Measurements from ENCODE around the gene DDI1. TPM values are rescaled to one million over a fixed set of nuclear protein-coding genes. Genes with fewer than 3 reads are reported as not detected.

The DDI1 gene
- polyA plus RNA-seq, 2 donors, result not detected

- Histone ChIP-seq H3K4me1 (ENCODE audit: control insufficient read depth in 2 of 2, insufficient read depth in 2 of 2, low read length in 1 of 2) (no peaks in the 10 kb centered on the region), H3K36me3 (ENCODE audit: control insufficient read depth in 2 of 2, insufficient read depth in 2 of 2, low read length in 1 of 2) (no peaks in the 10 kb centered on the region), H3K27me3 (ENCODE audit: control insufficient read depth in 1 of 2, insufficient read depth in 2 of 2, low read length in 2 of 2) (no peaks in the 10 kb centered on the region), H3K27ac (ENCODE audit: low read depth in 2 of 2, low read length in 1 of 2) (no peak overlapping the region), H3K9me3 (ENCODE audit: control insufficient read depth in 2 of 2, insufficient read depth in 1 of 2, low read depth in 1 of 2, low read length in 1 of 2) (no peaks in the 10 kb centered on the region), H3K4me3 (ENCODE audit: low read depth in 1 of 2, low read length in 2 of 2) (no peak overlapping the region)
- WGBS, 2 donors, result 74 to 84% methylated on average over 5 of the region's 5 CpGs
Observed at GRCh38 chr11:104053743-104054478, 17.5 kb downstream of the DDI1 start.

- Histone ChIP-seq H3K4me1 (ENCODE audit: control insufficient read depth in 2 of 2, insufficient read depth in 2 of 2, low read length in 1 of 2) (no peaks in the 10 kb centered on the region), H3K9me3 (ENCODE audit: control insufficient read depth in 2 of 2, insufficient read depth in 1 of 2, low read depth in 1 of 2, low read length in 1 of 2) (no peaks in the 10 kb centered on the region), H3K27me3 (ENCODE audit: control insufficient read depth in 1 of 2, insufficient read depth in 2 of 2, low read length in 2 of 2) (no peaks in the 10 kb centered on the region), H3K36me3 (ENCODE audit: control insufficient read depth in 2 of 2, insufficient read depth in 2 of 2, low read length in 1 of 2) (no peaks in the 10 kb centered on the region), H3K4me3 (ENCODE audit: low read depth in 1 of 2, low read length in 2 of 2) (no peak overlapping the region), H3K27ac (ENCODE audit: low read depth in 2 of 2, low read length in 1 of 2) (no peak overlapping the region)
- WGBS, 2 donors, result 57 to 63% methylated on average over 4 of the region's 4 CpGs
Observed at GRCh38 chr11:104054911-104055529, 18.6 kb downstream of the DDI1 start.

- 62 to 82% methylated on average over 1 of the region's 1 CpG for WGBS, 2 donors
- Histone ChIP-seq H3K27me3 (ENCODE audit: control insufficient read depth in 1 of 2, insufficient read depth in 2 of 2, low read length in 2 of 2) (no peaks in the 10 kb centered on the region), H3K9me3 (ENCODE audit: control insufficient read depth in 2 of 2, insufficient read depth in 1 of 2, low read depth in 1 of 2, low read length in 1 of 2) (no peaks in the 10 kb centered on the region), H3K4me3 (ENCODE audit: low read depth in 1 of 2, low read length in 2 of 2) (no peak overlapping the region), H3K4me1 (ENCODE audit: control insufficient read depth in 2 of 2, insufficient read depth in 2 of 2, low read length in 1 of 2) (no peaks in the 10 kb centered on the region), H3K36me3 (ENCODE audit: control insufficient read depth in 2 of 2, insufficient read depth in 2 of 2, low read length in 1 of 2) (no peaks in the 10 kb centered on the region), H3K27ac (ENCODE audit: low read depth in 2 of 2, low read length in 1 of 2) (no peak overlapping the region)
Observed at GRCh38 chr11:104055596-104055995, 19.2 kb downstream of the DDI1 start.

GRCh38 chr11:104057908-104058307 lies 21.5 kb downstream of the DDI1 start:
- 93 to 94% methylated on average over 5 of the region's 5 CpGs for WGBS, 2 donors
- no peaks in the 10 kb centered on the region for H3K9me3 ChIP-seq (ENCODE audit: control insufficient read depth in 2 of 2, insufficient read depth in 1 of 2, low read depth in 1 of 2, low read length in 1 of 2)
- no peak overlapping the region for H3K27ac ChIP-seq (ENCODE audit: low read depth in 2 of 2, low read length in 1 of 2)
- no peaks in the 10 kb centered on the region for H3K4me1 ChIP-seq (ENCODE audit: control insufficient read depth in 2 of 2, insufficient read depth in 2 of 2, low read length in 1 of 2)
- no peaks in the 10 kb centered on the region for H3K36me3 ChIP-seq (ENCODE audit: control insufficient read depth in 2 of 2, insufficient read depth in 2 of 2, low read length in 1 of 2)
- H3K4me3 ChIP-seq (ENCODE audit: low read depth in 1 of 2, low read length in 2 of 2), result no peak overlapping the region
- no peaks in the 10 kb centered on the region for H3K27me3 ChIP-seq (ENCODE audit: control insufficient read depth in 1 of 2, insufficient read depth in 2 of 2, low read length in 2 of 2)

- Histone ChIP-seq H3K4me1 (ENCODE audit: control insufficient read depth in 2 of 2, insufficient read depth in 2 of 2, low read length in 1 of 2) (no peaks in the 10 kb centered on the region), H3K27me3 (ENCODE audit: control insufficient read depth in 1 of 2, insufficient read depth in 2 of 2, low read length in 2 of 2) (no peaks in the 10 kb centered on the region), H3K27ac (ENCODE audit: low read depth in 2 of 2, low read length in 1 of 2) (no peak overlapping the region), H3K36me3 (ENCODE audit: control insufficient read depth in 2 of 2, insufficient read depth in 2 of 2, low read length in 1 of 2) (no peaks in the 10 kb centered on the region), H3K4me3 (ENCODE audit: low read depth in 1 of 2, low read length in 2 of 2) (no peak overlapping the region), H3K9me3 (ENCODE audit: control insufficient read depth in 2 of 2, insufficient read depth in 1 of 2, low read depth in 1 of 2, low read length in 1 of 2) (no peaks in the 10 kb centered on the region)
- 92 to 96% methylated on average over 4 of the region's 4 CpGs for WGBS, 2 donors
Observed at GRCh38 chr11:104058680-104059079, 22.2 kb downstream of the DDI1 start.

- 82 to 84% methylated on average over 3 of the region's 3 CpGs for WGBS, 2 donors
- H3K4me3 ChIP-seq (ENCODE audit: low read depth in 1 of 2, low read length in 2 of 2), result no peak overlapping the region
Observed at GRCh38 chr11:104060004-104060794, 23.8 kb downstream of the DDI1 start.

GRCh38 chr11:104060820-104061219 lies 24.4 kb downstream of the DDI1 start:
- 67 to 74% methylated on average over 1 of the region's 1 CpG for WGBS, 2 donors
- H3K27me3 ChIP-seq (ENCODE audit: control insufficient read depth in 1 of 2, insufficient read depth in 2 of 2, low read length in 2 of 2), result no peaks in the 10 kb centered on the region
- H3K36me3 ChIP-seq (ENCODE audit: control insufficient read depth in 2 of 2, insufficient read depth in 2 of 2, low read length in 1 of 2), result no peaks in the 10 kb centered on the region
- H3K4me3 ChIP-seq (ENCODE audit: low read depth in 1 of 2, low read length in 2 of 2), result no peak overlapping the region
- no peaks in the 10 kb centered on the region for H3K4me1 ChIP-seq (ENCODE audit: control insufficient read depth in 2 of 2, insufficient read depth in 2 of 2, low read length in 1 of 2)
- H3K9me3 ChIP-seq (ENCODE audit: control insufficient read depth in 2 of 2, insufficient read depth in 1 of 2, low read depth in 1 of 2, low read length in 1 of 2), result no peaks in the 10 kb centered on the region
- no peak overlapping the region for H3K27ac ChIP-seq (ENCODE audit: low read depth in 2 of 2, low read length in 1 of 2)

More at GRCh38 chr11:104060004-104060794, 23.8 kb downstream of the DDI1 start:
- Histone ChIP-seq H3K27ac (ENCODE audit: low read depth in 2 of 2, low read length in 1 of 2) (no peak overlapping the region), H3K4me1 (ENCODE audit: control insufficient read depth in 2 of 2, insufficient read depth in 2 of 2, low read length in 1 of 2) (no peaks in the 10 kb centered on the region), H3K9me3 (ENCODE audit: control insufficient read depth in 2 of 2, insufficient read depth in 1 of 2, low read depth in 1 of 2, low read length in 1 of 2) (no peaks in the 10 kb centered on the region), H3K36me3 (ENCODE audit: control insufficient read depth in 2 of 2, insufficient read depth in 2 of 2, low read length in 1 of 2) (no peaks in the 10 kb centered on the region), H3K27me3 (ENCODE audit: control insufficient read depth in 1 of 2, insufficient read depth in 2 of 2, low read length in 2 of 2) (no peaks in the 10 kb centered on the region)

- no peak overlapping the region for H3K4me3 ChIP-seq (ENCODE audit: low read depth in 1 of 2, low read length in 2 of 2)
- no peaks in the 10 kb centered on the region for H3K27me3 ChIP-seq (ENCODE audit: control insufficient read depth in 1 of 2, insufficient read depth in 2 of 2, low read length in 2 of 2)
- H3K4me1 ChIP-seq (ENCODE audit: control insufficient read depth in 2 of 2, insufficient read depth in 2 of 2, low read length in 1 of 2), result no peaks in the 10 kb centered on the region
- 82 to 83% methylated on average over 9 of the region's 9 CpGs for WGBS, 2 donors
- no peak overlapping the region for H3K27ac ChIP-seq (ENCODE audit: low read depth in 2 of 2, low read length in 1 of 2)
- no peaks in the 10 kb centered on the region for H3K9me3 ChIP-seq (ENCODE audit: control insufficient read depth in 2 of 2, insufficient read depth in 1 of 2, low read depth in 1 of 2, low read length in 1 of 2)
- H3K36me3 ChIP-seq (ENCODE audit: control insufficient read depth in 2 of 2, insufficient read depth in 2 of 2, low read length in 1 of 2), result no peaks in the 10 kb centered on the region
Observed at GRCh38 chr11:104061853-104062521, 25.5 kb downstream of the DDI1 start.

- no peak overlapping the region for H3K4me3 ChIP-seq (ENCODE audit: low read depth in 1 of 2, low read length in 2 of 2)
- H3K9me3 ChIP-seq (ENCODE audit: control insufficient read depth in 2 of 2, insufficient read depth in 1 of 2, low read depth in 1 of 2, low read length in 1 of 2), result no peaks in the 10 kb centered on the region
- WGBS, 2 donors, result 72 to 79% methylated on average over 5 of the region's 5 CpGs
- H3K4me1 ChIP-seq (ENCODE audit: control insufficient read depth in 2 of 2, insufficient read depth in 2 of 2, low read length in 1 of 2), result no peaks in the 10 kb centered on the region
- no peak overlapping the region for H3K27ac ChIP-seq (ENCODE audit: low read depth in 2 of 2, low read length in 1 of 2)
- H3K36me3 ChIP-seq (ENCODE audit: control insufficient read depth in 2 of 2, insufficient read depth in 2 of 2, low read length in 1 of 2), result no peaks in the 10 kb centered on the region
- no peaks in the 10 kb centered on the region for H3K27me3 ChIP-seq (ENCODE audit: control insufficient read depth in 1 of 2, insufficient read depth in 2 of 2, low read length in 2 of 2)
Observed at GRCh38 chr11:104064034-104064630, 27.7 kb downstream of the DDI1 start.

All from esophagus (tissue), 2 donors.